HG02981 (cell line): Measurements from ENCODE around the gene PGF.
A peak's percentile ranks its signal among the peaks of the same experiment; 100 is the strongest.

ENCODE experiments used
- ATAC-seq: cut with Tn5 transposase; IDR thresholded peaks from one replicate; pipeline ENCODE4 v1.9.1; 2021; ENCODE audit warnings: mild to moderate bottlenecking, moderate library complexity; ENCODE audit not compliant: unreplicated experiment

The PGF gene

DNA sequence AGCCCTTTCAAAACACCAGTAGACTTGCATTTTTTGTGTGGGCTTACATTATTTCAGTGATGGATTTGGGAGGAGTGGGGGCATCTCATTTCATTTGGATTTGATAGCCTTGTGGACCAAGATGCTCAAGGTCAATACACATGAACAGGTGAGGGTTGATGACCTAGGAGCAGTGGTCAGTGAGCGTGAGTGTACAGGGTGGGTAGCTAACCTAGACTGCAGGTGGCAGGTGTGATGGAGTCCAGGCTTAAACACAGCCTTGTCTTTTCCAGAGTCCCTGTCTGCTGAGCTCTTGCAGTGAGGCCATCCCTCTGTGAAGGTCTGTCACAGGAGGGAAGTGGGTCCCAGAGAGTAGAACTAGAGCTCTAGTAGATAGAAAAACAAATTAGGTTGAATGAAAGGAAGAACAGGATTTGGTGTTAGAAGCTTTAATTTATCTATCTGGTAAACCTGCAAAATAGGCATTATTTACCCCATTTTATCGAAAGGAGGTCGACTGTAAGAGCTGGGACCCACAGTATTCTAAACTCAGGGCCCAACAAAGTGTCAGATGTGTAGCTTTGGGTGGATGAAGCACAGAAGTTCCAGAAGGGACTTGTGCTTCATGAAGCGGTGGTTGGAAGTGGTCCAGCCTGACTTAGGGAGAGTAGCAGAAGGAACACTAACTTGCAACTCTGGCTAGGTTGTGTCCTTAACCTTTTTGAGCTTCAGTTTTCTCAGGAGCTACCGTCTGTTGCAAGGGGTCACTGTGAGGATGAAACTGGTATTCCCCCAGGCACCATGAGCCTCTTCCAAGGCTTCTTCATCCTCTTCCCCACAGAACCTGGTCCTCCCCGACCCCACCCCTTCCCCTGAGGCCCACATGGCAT lies 50.5 kb downstream of the PGF start:
- ATAC-seq, result no peak

DNA sequence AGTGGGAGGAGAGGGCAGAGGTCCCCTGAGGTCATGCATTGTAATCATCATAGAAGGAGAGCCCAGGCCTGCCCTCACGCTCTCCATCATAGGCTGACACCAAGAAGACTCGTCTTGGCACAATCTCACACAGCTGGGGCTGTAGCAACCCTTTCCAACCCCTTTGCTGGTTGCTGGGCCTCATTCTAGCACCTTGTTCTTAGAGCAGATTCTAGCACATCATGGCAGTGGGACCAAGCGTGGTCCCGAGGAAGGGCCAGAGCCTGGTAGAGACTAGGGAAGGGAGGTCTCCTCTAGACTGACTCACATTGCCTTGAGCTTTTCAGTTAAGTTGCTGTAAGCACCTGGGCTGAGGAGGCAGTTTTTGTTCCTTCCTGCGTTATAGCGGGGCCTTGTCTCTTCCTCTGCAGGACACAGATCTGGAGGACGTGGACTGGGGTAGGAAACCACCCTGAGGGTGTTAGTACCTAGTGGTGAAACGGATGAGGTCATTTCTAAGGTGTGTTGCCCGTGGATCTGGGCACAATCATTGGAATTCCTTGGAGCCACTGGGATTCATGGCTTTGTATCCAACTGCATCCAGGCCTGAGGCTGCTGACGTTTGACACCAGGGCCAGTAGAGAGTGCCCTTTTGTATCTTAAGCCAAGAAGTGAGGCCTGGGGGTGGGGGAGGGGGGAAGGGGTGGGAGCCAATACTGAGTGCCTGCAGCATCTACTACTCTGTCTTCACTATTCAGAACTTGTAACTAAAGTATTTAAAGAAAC lies 52.3 kb downstream of the PGF start:
- ATAC-seq, result no peak

DNA sequence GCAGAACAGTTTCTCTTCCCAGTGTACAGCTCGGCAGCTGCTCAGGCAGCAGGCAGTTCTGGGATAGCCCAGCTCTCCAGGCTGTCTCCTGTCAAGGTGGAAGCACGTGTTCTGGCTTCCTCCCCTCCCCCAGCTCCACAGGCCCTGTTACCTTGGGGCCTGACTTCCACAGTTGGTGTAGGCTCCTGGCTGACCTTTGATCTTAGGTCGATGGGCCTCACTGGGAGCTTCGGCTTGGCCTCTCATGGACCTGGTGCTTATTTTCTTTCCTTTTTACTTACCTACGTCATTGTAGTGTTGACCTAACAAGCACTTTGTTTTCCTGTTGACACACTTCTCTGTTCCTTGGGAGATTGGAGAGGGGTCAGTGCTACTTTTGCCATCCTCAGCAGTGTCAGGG lies 56.7 kb downstream of the PGF start:
- no peak for ATAC-seq

DNA sequence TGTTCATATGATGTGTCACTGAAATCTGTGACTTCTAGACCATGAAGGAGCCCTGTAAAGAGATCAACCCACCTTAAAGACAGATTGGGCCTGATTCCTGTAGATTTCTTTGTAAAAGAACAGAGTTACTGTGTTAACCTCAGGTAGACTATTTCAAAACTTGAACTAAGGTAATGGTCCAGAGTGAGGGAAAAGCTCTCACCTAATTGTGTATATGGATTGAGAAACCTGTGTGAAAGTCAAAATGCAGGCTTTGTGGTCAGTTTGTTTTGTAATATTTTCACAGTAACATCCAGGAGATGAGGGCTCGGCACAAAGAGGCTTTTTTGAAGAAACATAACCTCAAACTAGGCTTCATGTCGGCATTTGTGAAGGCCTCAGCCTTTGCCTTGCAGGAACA lies 57.3 kb downstream of the PGF start:
- no peak for ATAC-seq

DNA sequence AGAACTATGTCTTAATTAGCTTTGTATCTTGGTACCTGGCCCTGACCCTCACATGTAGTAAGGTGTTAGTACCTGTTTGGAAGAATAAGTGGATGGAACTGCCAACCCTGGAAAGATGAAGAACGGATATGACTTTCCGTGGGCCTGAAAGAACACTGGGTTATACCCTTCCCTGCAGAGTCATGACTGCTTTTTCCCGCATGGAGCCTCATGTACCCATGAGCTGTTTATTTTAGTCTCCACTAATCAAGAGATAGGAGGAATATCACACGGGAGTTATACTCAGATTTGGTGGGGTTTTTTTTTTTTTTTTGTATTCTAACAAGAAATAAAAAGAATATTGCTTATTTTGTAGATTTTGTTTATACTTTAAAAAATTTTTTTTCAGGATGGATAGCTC lies 57.8 kb downstream of the PGF start:
- no peak for ATAC-seq

DNA sequence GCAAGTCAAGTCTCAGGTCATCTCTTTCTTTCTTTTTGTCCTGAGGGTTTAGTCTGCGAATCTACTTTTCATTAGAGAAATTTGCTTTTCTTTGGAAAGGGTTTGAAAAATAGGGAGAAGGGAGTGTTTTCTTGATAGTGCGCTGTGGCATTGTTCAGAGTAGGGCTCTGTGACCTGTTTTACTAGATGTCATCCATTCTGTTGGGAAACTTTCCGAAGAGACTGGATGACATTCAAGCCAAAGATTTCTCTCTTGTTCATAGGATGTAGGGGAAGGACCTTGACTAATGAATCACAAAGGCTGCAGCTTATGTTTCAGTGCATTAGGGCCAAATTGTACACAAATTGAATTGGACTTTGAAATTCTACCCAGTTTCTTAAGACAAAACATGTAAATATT lies 59.0 kb downstream of the PGF start:
- no peak for ATAC-seq

DNA sequence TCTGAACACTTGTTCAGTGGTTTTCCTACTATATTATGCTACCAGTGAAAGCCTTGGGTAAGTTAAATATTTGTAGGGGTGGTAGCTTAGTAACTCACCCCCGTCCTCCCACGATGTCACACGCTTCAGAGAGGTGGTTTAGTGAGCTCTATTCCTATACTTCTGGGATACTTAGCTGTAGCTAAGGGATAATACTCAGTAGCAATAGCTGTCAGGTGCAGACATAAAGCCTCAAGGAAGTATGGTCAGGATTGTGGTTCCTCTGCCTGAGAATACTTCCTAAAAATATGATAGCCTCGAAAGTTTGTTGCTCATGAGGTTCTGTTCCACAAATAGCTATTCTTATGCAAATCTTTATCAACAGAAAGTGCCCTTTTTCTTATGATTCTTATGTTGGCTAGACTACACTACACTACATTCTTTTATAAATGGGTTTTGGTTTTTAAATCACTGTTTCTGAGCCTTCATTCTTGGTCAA lies 61.7 kb downstream of the PGF start:
- peak; percentile 67 for ATAC-seq

DNA sequence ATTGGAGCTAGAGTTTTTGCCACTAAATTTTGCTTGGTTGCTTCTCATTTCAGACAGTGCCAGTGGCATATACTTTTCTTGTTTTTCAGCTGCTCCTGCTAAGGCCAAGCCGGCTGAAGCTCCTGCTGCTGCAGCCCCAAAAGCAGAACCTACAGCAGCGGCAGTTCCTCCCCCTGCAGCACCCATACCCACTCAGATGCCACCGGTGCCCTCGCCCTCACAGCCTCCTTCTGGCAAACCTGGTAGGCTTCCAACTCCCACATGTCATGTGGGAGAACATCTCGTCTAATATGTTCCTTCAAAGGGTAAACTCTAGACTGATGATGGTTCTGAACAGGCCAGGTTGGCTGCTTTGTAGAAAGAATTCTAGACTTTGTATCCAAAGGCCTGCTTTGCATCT lies 62.7 kb downstream of the PGF start:
- ATAC-seq, result no peak

DNA sequence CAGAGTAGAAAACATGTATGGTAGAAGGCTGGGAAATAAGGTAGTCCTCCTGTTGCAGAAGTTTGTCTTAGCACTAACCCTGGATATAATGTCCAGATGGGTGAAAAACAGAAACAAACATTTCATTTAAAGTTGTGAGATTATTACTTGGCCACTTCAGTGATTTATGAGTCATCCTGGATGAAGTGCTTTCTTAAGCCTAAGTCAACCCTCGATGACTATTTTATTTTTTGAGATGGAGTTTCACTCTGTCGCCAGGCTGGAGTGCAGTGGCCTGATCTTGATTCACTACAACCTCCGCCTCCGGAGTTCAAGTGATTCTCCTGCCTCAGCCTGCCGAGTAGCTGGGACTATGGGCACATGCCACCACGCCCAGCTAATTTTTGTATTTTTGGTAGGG lies 63.5 kb downstream of the PGF start:
- no peak for ATAC-seq
